GM12878 (cell line): ENCODE data around the gene PNPLA5.
"Not testable (repeated sequence)": the region's sequence is repeated elsewhere in the genome, so short reads cannot be mapped to it uniquely, and the experiment has no call there.

Source experiments
- CTCF ChIP-seq, 3 experiments: IDR thresholded peaks in 2 of 3; conservative IDR thresholded peaks in 1 of 3; 2 replicates each; pipeline ENCODE4 v1.5.1; 2011; ENCODE audit warnings: low read depth in 3 of 3, low read length in 3 of 3, mild to moderate bottlenecking in 3 of 3, control low read depth in 2 of 3, moderate library complexity in 2 of 3, inconsistent platforms in 1 of 3, mixed read lengths in 1 of 3; ENCODE audit not compliant: control insufficient read depth in 2 of 3, insufficient read depth in 1 of 3; ENCODE audit errors: extremely low read depth in 1 of 3
- EZH2 ChIP-seq: IDR thresholded peaks from 2 replicates; pipeline ENCODE4 v1.6.1; 2012; ENCODE audit warnings: low read depth, mild to moderate bottlenecking, control low read depth, inconsistent platforms, low read length, borderline replicate concordance; ENCODE audit not compliant: control insufficient read depth
- HDGF ChIP-seq: fragments of 450-650 bp; IDR thresholded peaks from 2 replicates; pipeline ENCODE4 v1.6.1; 2016; ENCODE audit warnings: antibody characterized with exemption
- MTA2 ChIP-seq: fragments of 450-650 bp; IDR thresholded peaks from 2 replicates; pipeline ENCODE4 v1.6.1; 2016; ENCODE audit warnings: low read depth, mild to moderate bottlenecking, moderate library complexity
- POLR2A ChIP-seq: IDR thresholded peaks from 2 replicates; pipeline ENCODE4 v1.6.1; 2011; ENCODE audit warnings: low read depth, mild to moderate bottlenecking, low read length
- RCOR1 ChIP-seq: conservative IDR thresholded peaks from 2 replicates; pipeline ENCODE4 v1.6.1; 2012; ENCODE audit warnings: low read depth, low read length, improper control_type of control experiment
- SREBF2 ChIP-seq: IDR thresholded peaks from 2 replicates; pipeline ENCODE4 v1.6.1; 2012; ENCODE audit warnings: mild to moderate bottlenecking, low read length
- TBL1XR1 ChIP-seq: IDR thresholded peaks from 2 replicates; pipeline ENCODE4 v1.6.1; 2012; ENCODE audit warnings: low read depth, low read length, improper control_type of control experiment
- ZNF24 ChIP-seq: fragments of 450-650 bp; IDR thresholded peaks from 2 replicates; pipeline ENCODE4 v1.6.1; 2017; ENCODE audit warnings: antibody characterized with exemption, mild to moderate bottlenecking
- ZNF622 ChIP-seq: fragments of 450-650 bp; IDR thresholded peaks from 2 replicates; pipeline ENCODE4 v1.6.1; 2017; ENCODE audit warnings: mild to moderate bottlenecking, inconsistent platforms
- TF ChIP-seq, protein P1 (sequence below): fragments of 450-650 bp; formaldehyde crosslinking; IDR thresholded peaks from 2 replicates; pipeline ENCODE4 v1.4.0; 2022; ENCODE audit warnings: mild to moderate bottlenecking, moderate library complexity
- TF ChIP-seq, protein P2 (sequence below): fragments of 450-650 bp; IDR thresholded peaks from 2 replicates; pipeline ENCODE4 v1.6.1; 2017; ENCODE audit warnings: borderline replicate concordance

- not testable (repeated sequence) for TF ChIP-seq MTA2; EZH2; SREBF2; POLR2A; RCOR1; HDGF; ZNF24; ZNF622; TBL1XR1; CTCF (IDR thresholded peaks at IDR 0.05 in 2 of 3, conservative IDR thresholded peaks at IDR 0.05 in 1 of 3; ENCODE audit: control insufficient read depth in 2 of 3, extremely low read depth in 1 of 3, insufficient read depth in 1 of 3, low read depth in 3 of 3, low read length in 3 of 3)
- TF ChIP-seq, protein P1, sequence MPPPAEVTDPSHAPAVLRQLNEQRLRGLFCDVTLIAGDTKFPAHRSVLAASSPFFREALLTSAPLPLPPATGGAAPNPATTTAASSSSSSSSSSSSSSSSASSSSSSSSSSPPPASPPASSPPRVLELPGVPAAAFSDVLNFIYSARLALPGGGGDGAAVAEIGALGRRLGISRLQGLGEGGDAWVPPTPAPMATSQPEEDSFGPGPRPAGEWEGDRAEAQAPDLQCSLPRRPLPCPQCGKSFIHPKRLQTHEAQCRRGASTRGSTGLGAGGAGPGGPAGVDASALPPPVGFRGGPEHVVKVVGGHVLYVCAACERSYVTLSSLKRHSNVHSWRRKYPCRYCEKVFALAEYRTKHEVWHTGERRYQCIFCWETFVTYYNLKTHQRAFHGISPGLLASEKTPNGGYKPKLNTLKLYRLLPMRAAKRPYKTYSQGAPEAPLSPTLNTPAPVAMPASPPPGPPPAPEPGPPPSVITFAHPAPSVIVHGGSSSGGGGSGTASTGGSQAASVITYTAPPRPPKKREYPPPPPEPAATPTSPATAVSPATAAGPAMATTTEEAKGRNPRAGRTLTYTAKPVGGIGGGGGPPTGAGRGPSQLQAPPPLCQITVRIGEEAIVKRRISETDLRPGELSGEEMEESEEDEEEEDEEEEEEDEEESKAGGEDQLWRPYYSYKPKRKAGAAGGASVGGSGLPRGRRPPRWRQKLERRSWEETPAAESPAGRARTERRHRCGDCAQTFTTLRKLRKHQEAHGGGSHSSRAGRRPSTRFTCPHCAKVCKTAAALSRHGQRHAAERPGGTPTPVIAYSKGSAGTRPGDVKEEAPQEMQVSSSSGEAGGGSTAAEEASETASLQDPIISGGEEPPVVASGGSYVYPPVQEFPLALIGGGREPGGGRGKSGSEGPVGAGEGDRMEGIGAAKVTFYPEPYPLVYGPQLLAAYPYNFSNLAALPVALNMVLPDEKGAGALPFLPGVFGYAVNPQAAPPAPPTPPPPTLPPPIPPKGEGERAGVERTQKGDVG (CRISPR knock-in tag): not testable (repeated sequence)
- TF ChIP-seq, protein P2, sequence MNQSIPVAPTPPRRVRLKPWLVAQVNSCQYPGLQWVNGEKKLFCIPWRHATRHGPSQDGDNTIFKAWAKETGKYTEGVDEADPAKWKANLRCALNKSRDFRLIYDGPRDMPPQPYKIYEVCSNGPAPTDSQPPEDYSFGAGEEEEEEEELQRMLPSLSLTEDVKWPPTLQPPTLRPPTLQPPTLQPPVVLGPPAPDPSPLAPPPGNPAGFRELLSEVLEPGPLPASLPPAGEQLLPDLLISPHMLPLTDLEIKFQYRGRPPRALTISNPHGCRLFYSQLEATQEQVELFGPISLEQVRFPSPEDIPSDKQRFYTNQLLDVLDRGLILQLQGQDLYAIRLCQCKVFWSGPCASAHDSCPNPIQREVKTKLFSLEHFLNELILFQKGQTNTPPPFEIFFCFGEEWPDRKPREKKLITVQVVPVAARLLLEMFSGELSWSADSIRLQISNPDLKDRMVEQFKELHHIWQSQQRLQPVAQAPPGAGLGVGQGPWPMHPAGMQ: not testable (repeated sequence)
These were observed 11.2 kb upstream of the PNPLA5 start for GRCh38 chr22:43903033-43903432.
